Fibroblast of skin of back (primary cell): ENCODE results near the gene HEATR5A.
A peak's percentile ranks its signal among the peaks of the same experiment; 100 is the strongest.
"Not testable (repeated sequence)": the region's sequence is repeated elsewhere in the genome, so short reads cannot be mapped to it uniquely, and the experiment has no call there.

Experiments used
- DNase-seq: peaks from one replicate; pipeline ENCODE4 v3.0.0-alpha.2; 2013

HEATR5A gene

DNA sequence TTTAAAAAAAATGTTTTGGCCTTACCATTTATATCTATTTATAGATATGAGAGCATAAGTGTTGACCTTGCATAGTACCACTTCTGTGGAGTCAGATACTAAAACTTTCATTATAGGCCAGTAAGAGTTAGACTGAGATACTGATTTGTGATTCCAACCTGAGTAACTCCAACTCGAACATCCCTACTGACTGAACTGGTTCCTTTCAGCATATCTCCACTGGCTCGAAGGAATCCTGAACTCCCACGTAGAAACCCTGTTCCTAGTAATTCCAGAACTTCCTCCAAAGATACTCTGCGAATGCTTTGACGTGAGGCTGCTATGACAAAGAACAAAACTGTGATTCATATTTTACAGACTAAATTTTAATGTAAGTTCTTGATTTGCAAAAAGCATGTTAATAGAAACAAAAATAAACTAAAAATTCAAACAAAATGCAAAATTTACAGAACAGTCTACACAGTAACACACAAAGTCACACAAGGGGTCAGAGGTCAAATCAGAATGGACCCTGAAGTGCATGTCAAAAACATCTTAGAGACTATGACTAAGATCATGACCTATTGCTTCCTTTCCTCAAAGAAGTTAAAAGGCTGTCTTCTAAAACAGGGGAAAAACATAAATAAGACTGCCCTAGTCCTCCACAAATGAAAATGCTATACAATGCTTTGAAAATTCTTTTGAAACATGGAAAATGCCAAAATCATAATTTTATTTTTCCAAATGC lies 31.5 kb downstream of the HEATR5A start:
- DNase-seq, result no peak

GRCh38 chr14:31387091-31387490 lies 33.3 kb downstream of the HEATR5A start:
- DNase-seq, result no peak

- no peak for DNase-seq
Measured at GRCh38 chr14:31386271-31386670, 34.1 kb downstream of the HEATR5A start.

DNA sequence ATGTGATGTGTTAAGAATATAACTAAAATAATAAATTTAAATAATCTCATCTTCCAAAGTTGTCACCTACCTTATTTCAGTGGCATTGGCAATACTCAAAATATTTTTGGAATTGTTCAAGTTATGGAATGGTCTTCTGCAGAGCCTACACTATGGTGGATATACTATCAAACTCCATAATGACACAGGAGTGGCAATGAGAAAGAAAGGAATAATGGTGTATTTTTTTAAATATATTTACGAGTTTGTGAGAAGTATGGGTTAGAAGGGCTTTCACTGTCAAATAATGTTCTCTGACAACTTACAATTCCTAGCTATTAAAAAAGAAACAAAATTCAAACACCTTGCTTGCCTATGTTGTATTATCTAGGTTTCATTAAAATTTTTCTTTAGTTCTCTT lies 38.1 kb downstream of the HEATR5A start:
- no peak for DNase-seq

- DNase-seq, result no peak
Measured at GRCh38 chr14:31380106-31380505, 40.2 kb downstream of the HEATR5A start.

GRCh38 chr14:31379125-31379947 lies 41.0 kb downstream of the HEATR5A start:
- not testable (repeated sequence) for DNase-seq

DNA sequence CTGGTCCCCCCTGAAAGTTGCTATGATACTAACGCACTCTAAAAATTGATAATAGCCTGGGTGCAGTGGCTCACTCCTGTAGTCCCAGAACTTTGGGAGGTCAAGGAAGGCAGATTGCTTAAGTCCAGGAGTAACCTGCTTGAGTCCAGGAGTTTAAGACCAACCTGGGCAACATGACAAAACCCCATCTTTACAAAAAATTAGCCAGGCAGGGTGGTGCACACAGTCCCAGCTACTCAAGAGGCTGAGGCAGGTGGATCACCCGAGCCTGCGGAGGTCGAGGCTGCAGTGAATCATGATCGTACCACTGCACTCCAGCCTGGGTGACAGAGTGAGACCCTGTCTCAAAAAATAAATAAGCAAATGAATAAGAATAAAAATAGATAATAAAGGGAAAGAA lies 42.9 kb downstream of the HEATR5A start:
- no peak for DNase-seq

GRCh38 chr14:31371646-31372045 lies 48.7 kb downstream of the HEATR5A start:
- no peak for DNase-seq

GRCh38 chr14:31363331-31364073 lies 56.8 kb downstream of the HEATR5A start:
- no peak for DNase-seq

GRCh38 chr14:31362746-31363145 lies 57.6 kb downstream of the HEATR5A start:
- DNase-seq, result no peak

- DNase-seq, result not testable (repeated sequence)
Measured at GRCh38 chr14:31361761-31362160, 58.6 kb downstream of the HEATR5A start.

DNA sequence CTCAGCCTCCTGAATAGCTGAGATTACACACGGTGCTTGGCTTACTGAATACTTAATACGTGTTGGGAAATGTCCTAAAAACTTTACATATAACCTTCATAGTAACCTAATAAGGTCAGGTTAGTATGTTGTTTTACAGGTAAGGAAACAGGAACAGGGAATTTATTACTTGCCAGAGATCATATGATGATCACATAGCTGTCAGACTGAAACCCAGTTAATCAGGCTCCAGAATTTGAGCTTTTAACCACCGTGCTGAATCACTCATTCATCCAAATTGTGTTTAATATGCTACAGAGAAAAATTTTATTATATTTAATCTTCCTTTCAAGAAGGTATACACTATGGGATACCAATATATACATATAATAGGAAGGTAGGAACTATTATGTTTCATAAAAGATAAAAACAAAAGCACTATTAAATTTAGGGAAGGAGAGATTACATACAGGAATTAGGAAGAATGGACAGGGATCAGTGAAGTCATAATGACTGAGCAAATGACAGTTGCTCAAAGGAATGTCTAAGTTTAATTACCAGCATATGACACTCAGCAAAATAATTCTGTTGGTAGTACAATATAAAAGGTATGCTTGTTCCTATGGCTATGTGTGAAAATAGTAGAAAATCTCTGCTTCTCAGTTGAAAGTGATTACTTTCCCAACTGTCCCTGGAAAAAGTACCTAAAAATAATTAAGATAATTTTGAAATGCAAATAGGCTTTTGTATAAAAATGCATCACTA lies 59.3 kb downstream of the HEATR5A start:
- peak; percentile 77 for DNase-seq

- no peak for DNase-seq
Measured at GRCh38 chr14:31357279-31357678, 63.1 kb downstream of the HEATR5A start.

DNA sequence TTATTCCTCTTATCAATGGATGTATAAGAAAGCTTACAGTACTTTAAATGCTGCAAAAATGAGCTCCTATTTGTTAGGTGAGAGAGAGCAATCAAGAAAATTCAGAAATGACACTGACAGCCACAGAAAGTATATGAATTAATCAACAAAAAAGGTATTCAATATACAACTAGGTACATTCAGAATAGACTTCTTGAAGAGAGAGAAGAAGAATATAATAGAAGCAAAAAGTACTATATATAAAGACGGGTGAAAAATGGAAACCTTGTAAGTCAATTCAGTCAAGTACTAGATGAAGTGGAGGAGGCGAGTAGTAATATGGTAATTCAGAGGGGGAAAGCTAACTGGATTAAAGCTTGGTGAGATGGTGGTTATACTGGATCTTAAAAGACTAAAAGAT lies 74.3 kb downstream of the HEATR5A start:
- DNase-seq, result no peak

- DNase-seq, result no peak
Measured at GRCh38 chr14:31341280-31341679, 79.1 kb downstream of the HEATR5A start.

- DNase-seq, result no peak
Measured at GRCh38 chr14:31340297-31341063, 79.9 kb downstream of the HEATR5A start.

- no peak for DNase-seq
Measured at GRCh38 chr14:31339743-31340142, 80.6 kb downstream of the HEATR5A start.

GRCh38 chr14:31337331-31337730 lies 83.0 kb downstream of the HEATR5A start:
- no peak for DNase-seq

GRCh38 chr14:31336646-31337045 lies 83.7 kb downstream of the HEATR5A start:
- DNase-seq, result peak; percentile 7

DNA sequence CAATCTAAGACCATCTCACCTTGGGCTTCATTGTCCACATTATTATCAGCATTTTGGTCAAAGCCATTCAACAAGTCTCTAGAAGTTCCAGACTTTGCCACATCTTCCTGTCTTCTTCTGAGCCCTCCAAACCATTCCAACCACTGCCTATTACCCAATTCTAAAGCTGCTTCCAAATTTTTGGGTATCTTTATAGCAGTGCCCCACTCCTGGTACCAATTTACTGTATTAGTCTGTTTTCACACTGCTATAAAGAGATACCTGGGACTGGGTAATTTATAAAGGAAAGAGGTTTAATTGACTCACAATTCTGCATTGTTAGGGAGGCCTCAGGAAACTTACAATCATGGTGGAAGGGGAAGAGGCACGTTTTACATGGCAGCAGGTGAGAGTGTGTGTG lies 89.0 kb downstream of the HEATR5A start:
- DNase-seq, result not testable (repeated sequence)

GRCh38 chr14:31329876-31330521 lies 90.4 kb downstream of the HEATR5A start:
- DNase-seq, result not testable (repeated sequence)
